ENCODE measurements around the gene VCX3B. TPM values are rescaled to one million over a fixed set of nuclear protein-coding genes. Genes with fewer than 3 reads are reported as not detected.

Gene VCX3B
- total RNA-seq, 1 donor from 2014 or later, result not detected

- H3K4me3 ChIP-seq (ENCODE audit: low read depth, low read length), result no peak overlapping the region
- no peak for DNase-seq (ENCODE audit: low read depth)
- no peak for TF ChIP-seq CTCF (conservative IDR thresholded peaks at IDR 0.05; ENCODE audit: low read depth, low read length)
Observed at GRCh38 chrX:8504451-8504850, 39.8 kb downstream of the VCX3B start.

Measured in epithelial cell of proximal tubule (primary cell).